NCI-H526 (cell line): ENCODE data around the gene TMEM198.
A peak's percentile ranks its signal among the peaks of the same experiment; 100 is the strongest.

ENCODE experiments used
- DNase-seq, 2 experiments: peaks; one replicate each; lab custom pipeline; 2025; lab: John Stamatoyannopoulos, UW

The TMEM198 gene

GRCh38 chr2:219562049-219563020 lies 18.5 kb downstream of the TMEM198 start:
- DNase-seq, result peak; percentile 73 to 91

GRCh38 chr2:219563271-219563928 lies 19.6 kb downstream of the TMEM198 start:
- no peak for DNase-seq

GRCh38 chr2:219565130-219566080 lies 21.6 kb downstream of the TMEM198 start:
- DNase-seq, result no peak

GRCh38 chr2:219566640-219567039 lies 22.8 kb downstream of the TMEM198 start:
- DNase-seq, result no peak

DNA sequence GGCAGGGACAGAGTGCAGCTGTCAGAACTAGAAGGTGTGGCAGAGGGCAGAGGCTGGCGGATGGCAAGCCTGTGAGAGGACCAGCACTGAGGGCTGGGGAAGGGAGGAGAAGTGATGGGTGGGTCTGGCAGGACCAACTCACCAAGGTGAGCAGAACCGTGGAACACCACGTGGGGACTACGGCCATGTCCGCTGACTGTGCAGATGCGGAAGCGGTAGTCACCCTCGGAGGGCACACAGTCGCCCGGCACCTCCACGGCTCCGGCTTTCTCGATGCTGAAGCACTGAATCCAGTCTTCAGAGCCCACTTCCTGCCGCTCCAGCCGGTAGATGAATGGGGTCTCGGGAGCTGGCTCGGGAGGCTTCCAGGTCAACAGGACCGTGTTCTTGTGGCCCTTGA lies 23.3 kb downstream of the TMEM198 start:
- no peak for DNase-seq

- no peak for DNase-seq
Observed at GRCh38 chr2:219567791-219568361, 24.0 kb downstream of the TMEM198 start.

GRCh38 chr2:219569041-219569440 lies 25.2 kb downstream of the TMEM198 start:
- DNase-seq, result no peak

DNA sequence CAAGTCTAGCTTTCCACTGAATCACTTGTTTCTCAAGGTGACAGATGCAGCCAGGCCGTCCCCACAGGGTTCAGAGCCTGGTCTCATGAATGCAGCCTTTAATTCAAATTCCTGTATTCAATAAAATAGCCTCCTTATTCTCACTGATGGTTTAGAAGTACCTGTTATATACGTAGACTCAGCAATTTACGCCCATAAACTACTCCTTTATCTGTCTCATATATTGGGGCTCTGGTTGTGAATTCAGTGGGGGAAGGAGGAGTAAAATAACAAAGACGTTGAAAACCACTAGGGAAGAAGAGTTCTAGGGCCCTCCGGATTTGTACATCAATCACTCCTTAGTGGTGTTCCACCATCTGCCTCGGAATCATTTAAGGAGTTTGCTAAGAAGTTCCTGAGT lies 25.8 kb downstream of the TMEM198 start:
- no peak for DNase-seq

GRCh38 chr2:219570194-219570923 lies 26.5 kb downstream of the TMEM198 start:
- peak in 1 of 2 experiments; percentile 70 for DNase-seq

GRCh38 chr2:219570924-219571310 lies 27.1 kb downstream of the TMEM198 start:
- DNase-seq, result peak in 1 of 2 experiments; percentile 65

DNA sequence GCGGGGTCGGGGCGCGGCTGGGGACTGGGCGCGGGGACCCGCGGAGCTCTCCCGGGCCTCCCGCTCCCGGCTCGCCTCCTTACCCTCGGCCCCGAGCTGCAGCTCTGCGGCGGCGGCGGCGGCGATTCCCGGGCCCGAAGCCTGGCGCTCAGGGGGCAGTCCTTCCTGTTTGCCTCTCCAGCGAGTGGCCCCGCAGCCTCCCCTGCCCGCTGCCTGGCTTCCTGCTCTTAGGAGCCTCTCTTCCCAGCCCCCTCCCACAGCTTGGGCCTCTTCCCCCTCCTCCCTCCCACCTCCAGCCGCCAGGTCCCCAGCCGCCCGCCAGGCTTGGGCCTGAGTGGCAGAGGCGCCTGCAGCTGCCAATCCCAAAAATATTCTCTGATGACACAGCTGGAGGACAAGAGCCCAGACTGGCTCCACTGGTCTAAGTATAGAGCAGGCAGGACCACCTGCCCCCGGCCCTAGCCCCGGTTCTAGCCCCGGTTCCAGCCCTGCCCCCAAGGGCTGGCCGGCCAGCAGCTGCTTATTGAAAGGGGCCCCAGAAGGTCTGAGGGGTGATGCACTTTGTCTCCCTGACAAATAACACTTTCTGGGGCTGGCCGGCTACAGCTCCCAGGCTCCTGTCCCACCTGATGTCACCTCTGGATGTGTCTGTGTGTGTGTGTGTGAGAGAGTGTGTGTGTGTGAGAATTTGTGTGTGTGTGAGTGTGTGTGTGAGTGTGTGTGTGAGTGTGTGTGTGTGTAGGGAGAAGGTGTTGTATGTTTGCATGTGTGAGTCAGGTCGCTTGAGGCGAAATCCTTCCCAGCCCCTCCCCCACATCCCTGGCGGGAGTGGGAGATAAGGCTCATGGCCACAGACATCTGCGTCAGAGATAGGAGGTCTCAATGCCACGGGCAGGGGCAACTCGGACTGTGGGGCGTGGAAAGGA lies 27.7 kb downstream of the TMEM198 start, which contains the start of gene OBSL1:
TSS of gene OBSL1 (minus strand) at position 229 of the 926 bp plus-strand sequence. CDS start 307 bp downstream, outside the sequence.
- DNase-seq, result peak; percentile 73 to 93

DNA sequence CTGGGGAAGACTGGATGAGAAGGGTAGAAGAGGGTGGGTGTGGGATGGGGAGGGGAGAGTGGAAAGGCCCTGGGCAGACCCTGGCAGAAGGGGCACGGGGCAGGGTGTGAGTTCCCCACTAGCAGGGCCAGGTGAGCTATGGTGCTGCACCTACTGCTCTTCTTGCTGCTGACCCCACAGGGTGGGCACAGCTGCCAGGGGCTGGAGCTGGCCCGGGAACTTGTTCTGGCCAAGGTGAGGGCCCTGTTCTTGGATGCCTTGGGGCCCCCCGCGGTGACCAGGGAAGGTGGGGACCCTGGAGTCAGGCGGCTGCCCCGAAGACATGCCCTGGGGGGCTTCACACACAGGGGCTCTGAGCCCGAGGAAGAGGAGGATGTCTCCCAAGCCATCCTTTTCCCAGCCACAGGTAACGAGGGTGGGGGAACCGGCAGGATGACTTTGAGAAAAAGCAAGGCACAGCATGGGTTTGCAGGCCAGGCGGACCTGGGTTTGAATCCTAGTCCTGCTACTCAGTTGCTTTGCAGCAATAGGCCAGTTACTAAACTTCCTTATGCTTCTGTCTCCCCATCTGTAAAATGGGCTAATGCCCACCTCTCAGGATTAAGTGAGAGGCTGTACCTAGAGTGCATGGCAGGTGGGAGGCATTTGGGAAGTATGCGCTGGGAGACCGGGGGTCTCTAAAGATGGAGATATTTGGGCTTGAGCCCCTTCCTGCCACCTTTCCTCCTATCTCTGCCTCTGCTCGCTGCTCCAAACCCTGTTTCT lies 28.6 kb downstream of the TMEM198 start, which contains the start of gene INHA:
TSS of gene INHA (plus strand) at position 74 of the 765 bp plus-strand sequence. CDS start at position 139, 65 bp downstream.
- no peak for DNase-seq

DNA sequence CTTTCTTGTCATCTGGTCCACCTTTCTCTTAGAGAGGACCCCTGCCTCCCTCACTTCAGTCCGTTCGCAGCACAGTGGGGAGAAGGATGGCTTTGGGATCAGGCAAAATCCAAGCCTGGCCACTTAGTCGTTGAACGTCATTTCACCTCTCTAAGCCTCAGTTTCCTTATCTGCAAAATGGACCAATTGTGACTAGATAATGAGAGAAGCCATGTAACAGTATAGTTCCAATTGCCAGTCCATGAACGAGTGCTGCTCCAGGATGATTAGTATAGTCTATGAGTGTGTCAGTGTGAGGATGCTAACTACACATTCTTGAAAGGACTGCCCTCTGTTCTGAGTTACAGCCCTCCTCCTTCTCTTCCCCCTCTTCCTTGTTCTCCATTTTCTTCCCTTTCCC lies 29.3 kb downstream of the TMEM198 start:
- DNase-seq, result no peak

DNA sequence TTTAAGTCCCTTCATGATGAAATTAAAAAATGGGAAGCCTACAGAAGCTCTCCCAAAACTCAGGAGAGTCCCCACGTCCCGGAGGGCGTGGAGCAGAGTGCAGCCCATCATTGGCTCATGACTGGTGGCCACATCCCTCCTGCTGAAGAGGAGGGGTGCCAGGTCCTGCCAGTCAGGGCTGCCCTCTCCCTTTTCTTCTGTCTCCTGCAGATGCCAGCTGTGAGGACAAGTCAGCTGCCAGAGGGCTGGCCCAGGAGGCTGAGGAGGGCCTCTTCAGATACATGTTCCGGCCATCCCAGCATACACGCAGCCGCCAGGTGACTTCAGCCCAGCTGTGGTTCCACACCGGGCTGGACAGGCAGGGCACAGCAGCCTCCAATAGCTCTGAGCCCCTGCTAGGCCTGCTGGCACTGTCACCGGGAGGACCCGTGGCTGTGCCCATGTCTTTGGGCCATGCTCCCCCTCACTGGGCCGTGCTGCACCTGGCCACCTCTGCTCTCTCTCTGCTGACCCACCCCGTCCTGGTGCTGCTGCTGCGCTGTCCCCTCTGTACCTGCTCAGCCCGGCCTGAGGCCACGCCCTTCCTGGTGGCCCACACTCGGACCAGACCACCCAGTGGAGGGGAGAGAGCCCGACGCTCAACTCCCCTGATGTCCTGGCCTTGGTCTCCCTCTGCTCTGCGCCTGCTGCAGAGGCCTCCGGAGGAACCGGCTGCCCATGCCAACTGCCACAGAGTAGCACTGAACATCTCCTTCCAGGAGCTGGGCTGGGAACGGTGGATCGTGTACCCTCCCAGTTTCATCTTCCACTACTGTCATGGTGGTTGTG lies 30.9 kb downstream of the TMEM198 start:
- DNase-seq, result no peak

GRCh38 chr2:219575566-219576504 lies 32.0 kb downstream of the TMEM198 start:
- DNase-seq, result no peak

DNA sequence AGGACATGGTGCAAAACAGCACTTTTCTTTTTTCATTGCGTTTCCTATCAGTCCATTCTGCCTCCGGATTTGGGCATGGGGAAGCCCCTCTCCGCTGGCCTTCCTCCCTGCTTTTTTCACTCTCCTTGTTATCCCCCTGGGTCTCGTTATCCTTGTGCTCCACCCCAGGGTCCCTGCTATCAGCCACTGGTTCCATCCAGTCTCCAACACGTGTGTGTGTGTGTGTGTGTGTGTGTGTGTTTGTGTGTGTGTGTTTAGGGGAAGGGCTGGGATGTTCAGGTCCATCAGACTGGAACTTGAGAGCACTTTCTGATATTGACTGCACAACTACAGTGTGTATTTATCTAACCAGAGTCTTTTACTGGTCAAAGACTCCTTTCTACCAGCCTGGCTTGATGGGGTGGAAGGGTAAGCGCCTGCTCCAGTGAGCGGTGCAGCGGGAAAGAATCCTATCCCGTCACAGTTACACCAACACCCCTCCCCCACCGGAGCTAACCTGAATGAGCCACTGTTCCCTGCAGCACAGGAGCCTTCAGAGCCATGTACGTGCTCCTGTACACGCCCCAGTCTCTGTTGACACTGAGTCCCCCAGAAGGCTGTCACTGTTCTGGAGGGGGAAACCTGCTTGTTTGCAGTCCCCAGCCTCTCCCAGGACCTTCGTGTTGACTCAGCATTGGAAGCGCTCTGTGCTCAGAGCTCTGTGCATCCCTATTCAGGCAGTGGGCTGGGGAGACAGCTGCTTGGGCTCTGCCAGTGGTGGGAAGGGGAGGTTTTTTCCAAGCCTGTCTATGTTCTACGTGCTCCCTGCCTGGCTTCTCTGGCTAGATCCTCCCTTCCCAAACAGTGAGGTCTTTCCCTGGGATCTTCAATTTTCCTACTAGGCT lies 32.9 kb downstream of the TMEM198 start:
- peak; percentile 79 to 91 for DNase-seq
